Adrenal gland (tissue), 5 donors: ENCODE data around the gene LDLRAP1.

Experiments used
- CTCF ChIP-seq, 6 experiments: fragments of 450-650 bp in 4 of 6; fragments of 200-600 bp in 2 of 6; sonication (generic) in 1 of 6; IDR thresholded peaks; 1 replicate in 5 of 6; 2 replicates in 1 of 6; pipeline versions ENCODE4 v1.5.1 to v1.8.0; 2016 to 2021; ENCODE audit warnings: antibody characterized with exemption in 6 of 6, mild to moderate bottlenecking in 2 of 6, moderate library complexity in 1 of 6
- POLR2A ChIP-seq, 2 donors: fragments of 450-650 bp; IDR thresholded peaks; one replicate each; pipeline ENCODE4 v1.6.1; 2017; ENCODE audit warnings: antibody characterized with exemption in 2 of 2, mild to moderate bottlenecking in 2 of 2, moderate library complexity in 1 of 2
- donor health status: DM: no; HTN: no; CAD: no.

- TF ChIP-seq POLR2A (IDR thresholded peaks at IDR 0.05) (no peak), CTCF (IDR thresholded peaks at IDR 0.05) (peak in 4 of 6 experiments; percentile 14 to 39 (median 22))
Measured at GRCh38 chr1:25523542-25523941, 19.9 kb upstream of the LDLRAP1 start.
